GM18907 (cell line): ENCODE results near the gene WNT6.

ENCODE experiments used
- ATAC-seq: cut with Tn5 transposase; IDR thresholded peaks from one replicate; pipeline ENCODE4 v1.9.1; 2021; ENCODE audit warnings: mild to moderate bottlenecking, moderate library complexity; ENCODE audit not compliant: unreplicated experiment

Gene WNT6

DNA sequence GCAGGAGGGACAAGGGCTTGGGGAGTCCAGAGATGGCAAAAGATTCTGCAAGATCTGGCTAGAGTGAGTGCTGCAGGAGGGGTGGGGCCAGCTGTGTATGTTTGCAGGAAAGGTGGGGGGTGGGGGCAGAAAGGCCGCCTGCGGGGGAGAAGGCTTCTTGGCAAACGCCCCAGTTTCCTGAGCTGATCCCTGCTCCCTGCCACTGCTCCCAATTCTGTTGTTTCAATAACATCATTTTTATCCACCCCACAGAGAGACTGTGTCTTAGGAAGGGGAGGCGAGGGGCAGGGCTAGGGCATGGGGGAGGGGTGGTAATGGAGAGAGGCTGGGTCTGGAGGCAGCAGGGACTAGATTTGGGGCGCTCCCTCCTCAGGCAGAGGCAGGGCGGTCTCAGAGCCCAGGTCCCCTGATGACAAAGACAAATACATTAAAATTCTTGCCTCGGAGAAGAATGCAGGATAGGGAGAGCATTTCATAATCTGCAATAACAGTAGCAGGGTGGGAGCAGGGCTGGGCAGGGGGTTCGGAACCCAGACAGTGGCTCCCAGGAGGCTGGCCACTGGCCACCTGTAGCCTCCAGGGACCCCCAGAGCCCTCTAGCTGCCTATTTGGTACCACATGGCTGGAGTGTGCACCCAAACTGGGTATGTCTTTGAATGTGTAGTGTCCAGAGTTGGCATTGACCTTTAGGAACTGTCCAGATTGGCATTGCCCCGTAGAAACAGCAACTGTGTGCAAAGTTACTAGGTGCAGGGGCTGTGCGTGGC lies 2.1 kb upstream of the WNT6 start:
- ATAC-seq, result no peak

GRCh38 chr2:218858138-218858445 lies 1.5 kb upstream of the WNT6 start:
- ATAC-seq, result no peak

GRCh38 chr2:218858671-218859555 lies 692 bp upstream of the WNT6 start:
- ATAC-seq, result no peak

- ATAC-seq, result no peak
Observed at GRCh38 chr2:218859988-218860831, 605 bp downstream of the WNT6 start.

- no peak for ATAC-seq
Observed at GRCh38 chr2:218860950-218861381, 1.4 kb downstream of the WNT6 start.

DNA sequence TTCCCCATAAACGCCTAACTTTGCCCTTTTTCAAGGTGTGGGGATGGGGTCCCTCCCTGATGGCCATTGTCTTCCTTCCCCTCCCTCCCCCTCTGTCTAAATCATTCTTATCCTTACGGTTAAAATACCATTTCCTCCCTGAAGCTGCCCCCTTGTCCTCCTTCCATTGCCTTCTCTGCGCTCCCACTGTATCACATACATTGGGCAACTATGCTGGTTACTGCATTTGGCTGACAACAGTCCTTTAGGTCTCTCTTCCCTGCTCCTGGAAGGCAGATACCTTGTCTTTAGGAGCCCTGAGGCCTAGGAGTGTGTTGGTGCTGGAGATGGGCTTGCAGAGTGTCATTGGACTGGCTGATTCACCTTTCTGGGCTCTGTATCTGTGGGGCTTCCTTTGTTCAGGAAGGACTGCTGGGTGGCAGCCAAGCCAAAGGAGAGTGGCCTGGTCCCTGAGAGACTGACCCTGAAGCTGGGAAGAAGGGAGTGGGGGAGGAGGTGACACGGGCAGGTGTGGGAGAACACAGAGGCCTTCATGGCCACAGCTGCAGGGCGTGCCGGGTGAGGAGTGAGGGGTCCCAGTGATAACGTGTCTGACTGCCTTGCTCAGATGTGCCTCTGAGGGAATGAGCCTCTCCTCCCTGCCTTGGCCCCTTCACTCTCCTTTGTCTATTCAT lies 2.2 kb downstream of the WNT6 start:
- no peak for ATAC-seq

DNA sequence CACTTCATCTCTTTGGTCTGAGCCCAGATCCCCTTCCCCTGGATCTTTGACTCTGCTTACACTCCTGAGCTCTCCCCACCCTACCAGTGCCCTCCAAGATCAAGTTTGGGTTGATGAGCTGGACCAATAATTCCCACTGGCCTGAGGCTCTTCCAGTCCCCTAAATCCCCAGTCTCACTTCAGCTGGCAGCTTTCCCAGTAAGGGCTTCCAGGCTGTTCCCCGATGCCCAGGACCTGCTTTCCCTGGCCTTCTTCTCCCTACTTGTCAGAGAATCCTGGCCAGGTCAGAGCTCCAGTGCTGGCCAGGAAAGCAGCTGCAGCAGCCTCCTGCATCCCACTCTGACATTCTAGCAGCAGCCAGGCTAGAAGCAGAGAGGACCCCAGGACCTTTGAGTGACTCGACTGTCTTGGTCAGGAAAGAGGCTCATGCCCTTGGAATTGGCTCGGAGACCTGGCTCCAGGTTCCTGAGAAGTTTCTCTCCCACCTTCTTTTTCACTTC lies 3.5 kb downstream of the WNT6 start:
- ATAC-seq, result no peak

DNA sequence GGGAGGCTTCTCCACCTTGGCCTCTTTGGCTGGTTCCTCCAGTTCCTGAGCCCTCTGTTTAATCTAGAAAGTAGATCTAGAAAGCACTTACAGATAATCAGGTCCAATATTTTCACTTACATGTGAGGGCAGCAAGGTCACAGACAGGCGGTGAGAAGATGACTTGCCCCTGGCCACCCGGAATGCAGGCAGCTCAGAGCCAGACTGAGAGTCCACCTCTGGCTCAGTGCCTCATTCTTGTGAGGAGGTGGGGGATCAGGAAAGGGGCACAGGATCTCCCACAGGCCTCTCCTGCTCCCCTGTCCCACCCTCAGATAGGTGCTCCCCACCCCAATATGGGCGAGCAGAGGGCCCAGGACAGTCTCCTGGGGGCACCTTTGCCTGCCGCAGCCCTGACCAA lies 5.8 kb downstream of the WNT6 start:
- ATAC-seq, result no peak

- ATAC-seq, result no peak
Observed at GRCh38 chr2:218865999-218866398, 6.4 kb downstream of the WNT6 start.

DNA sequence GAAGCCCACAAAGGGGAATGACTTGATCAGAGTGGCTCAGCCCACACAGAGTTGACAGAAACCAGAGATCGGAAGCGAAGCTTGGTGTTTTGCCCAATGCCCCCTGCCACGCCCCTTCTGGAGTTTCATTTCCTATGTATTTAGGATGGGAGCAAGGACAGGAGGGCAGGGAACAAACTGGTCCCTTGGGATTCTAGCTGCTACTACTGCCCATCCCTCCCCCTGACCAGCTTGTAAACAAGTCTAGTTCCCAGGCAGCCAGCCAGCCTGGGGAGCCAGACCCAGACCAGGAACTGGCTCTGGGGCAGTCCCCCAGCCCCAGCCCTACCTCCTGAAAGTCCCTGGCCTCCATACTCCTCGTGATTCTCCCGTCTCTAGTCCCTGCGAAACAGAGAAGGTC lies 8.3 kb downstream of the WNT6 start:
- ATAC-seq, result no peak

DNA sequence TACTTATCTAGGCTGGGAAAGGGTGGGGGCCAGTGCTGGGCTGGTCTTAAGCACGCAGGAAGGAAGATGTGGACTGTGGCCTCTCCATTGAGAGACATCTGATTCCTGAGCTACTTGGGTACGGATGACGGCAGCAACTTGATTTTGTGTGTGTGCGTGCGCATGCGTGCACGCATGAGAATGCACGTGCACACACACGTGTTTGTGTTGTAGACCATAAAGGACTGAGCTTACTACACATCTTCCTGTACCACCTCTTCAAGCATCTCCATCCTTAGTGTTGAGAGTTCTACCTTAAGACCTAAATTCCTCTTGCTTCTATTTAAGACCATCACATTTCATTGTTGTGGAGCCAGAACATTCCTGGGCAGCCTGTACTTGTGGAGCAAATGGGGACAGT lies 9.5 kb downstream of the WNT6 start:
- ATAC-seq, result no peak

DNA sequence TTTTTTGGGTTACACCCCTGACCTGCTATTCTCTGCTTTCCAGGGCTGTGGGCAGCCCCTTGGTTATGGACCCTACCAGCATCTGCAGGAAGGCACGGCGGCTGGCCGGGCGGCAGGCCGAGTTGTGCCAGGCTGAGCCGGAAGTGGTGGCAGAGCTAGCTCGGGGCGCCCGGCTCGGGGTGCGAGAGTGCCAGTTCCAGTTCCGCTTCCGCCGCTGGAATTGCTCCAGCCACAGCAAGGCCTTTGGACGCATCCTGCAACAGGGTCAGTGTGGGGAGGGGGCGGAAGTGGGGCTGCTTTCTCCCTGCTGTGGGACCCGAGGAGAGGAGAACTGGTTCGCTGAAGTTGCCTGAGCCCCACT lies 11.4 kb downstream of the WNT6 start:
- no peak for ATAC-seq

- ATAC-seq, result no peak
Observed at GRCh38 chr2:218871345-218872302, 12.0 kb downstream of the WNT6 start.

DNA sequence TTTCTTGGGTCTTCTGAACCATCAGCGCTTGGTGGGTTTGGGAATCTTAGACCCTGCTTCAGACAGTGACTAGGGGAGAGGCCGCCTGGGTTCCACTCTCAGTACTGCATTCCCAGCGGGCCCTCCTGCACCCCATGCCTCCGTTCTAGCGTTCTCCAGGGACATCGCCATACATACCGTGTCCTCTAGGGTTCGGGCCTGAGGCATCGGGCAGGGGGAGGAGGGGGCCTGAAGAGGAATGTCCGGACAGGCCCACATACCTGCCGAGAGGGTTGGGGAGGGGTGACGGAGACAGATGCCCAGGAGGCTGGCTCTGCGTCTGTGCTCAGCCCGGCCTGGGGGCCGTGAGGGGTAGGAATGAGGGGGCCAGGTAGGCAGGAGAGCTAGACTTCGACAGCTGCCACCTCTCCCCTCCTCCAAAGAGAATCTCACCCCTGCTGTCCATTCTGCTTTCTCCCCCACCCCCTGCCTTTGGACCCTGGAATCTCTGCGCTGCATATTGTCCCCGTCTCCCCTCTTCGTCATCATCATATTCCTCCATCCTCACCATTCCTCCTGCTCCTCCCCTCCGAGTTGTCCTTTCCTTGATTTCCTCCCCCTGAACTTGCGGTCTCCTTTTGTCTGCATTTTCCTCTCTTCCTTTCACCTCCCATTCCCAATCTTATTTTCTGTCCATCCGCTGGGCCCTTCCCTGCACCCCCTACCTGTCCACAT lies 13.2 kb downstream of the WNT6 start:
- ATAC-seq, result no peak

- no peak for ATAC-seq
Observed at GRCh38 chr2:218873359-218874194, 14.0 kb downstream of the WNT6 start.

DNA sequence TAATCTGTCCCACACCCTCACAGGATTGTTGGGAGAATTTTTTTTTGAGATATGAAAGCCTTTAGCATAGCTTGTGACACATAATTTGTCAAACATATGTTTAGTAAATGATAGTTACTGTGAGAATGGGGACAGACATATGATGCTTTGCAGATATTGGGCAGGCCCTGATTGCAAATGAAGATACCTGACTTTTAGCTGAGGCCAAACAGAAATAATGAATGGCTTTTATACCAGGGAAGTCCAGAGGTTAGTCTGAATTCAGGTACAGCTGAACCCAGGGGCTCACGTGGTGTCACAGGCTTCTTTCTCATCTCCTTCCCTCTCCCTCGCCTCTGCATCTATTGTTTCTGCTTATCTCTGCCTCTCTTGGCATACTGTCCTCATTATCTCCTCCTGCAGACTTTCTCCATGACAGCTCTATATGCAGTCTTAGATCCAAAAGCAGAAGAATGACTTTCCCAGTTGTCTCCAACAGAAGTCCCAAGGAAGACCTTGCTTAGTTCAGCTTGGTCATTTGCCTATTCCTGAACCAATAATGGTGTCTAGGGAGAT lies 16.2 kb downstream of the WNT6 start:
- ATAC-seq, result no peak

- ATAC-seq, result no peak
Observed at GRCh38 chr2:218876562-218877219, 17.1 kb downstream of the WNT6 start.
